OCI-LY7 (cell line): ENCODE results near the gene EXOSC1. TPM values are rescaled to one million over a fixed set of nuclear protein-coding genes. Genes with fewer than 3 reads are reported as not detected.

ENCODE experiments used
- BruUV-seq: library from RNA; stranded (reverse); fragments of 400-500 nt; replicated peaks from 2 replicates; lab custom pipeline; 2021; lab: Mats Ljungman, UMichigan
- CTCF ChIA-PET: fragments of 300-600 bp; sonication (Branson Sonifier 250); formaldehyde crosslinking; loops from one replicate; lab custom pipeline; 2022; ENCODE audit warnings: antibody characterized with exemption; ENCODE audit not compliant: unreplicated experiment; lab: Charles Lee
- POLR2A ChIA-PET: fragments of 300-600 bp; sonication (Branson Sonifier 250); formaldehyde crosslinking; loops from one replicate; lab custom pipeline; 2022; ENCODE audit warnings: antibody characterized with exemption; lab: Charles Lee
- DNase-seq: peaks from one replicate; pipeline ENCODE4 v3.0.0-alpha.2; 2015; ENCODE audit warnings: low spot score
- H2AFZ ChIP-seq: fragments of 200-600 bp; sonication (generic), shearing (Covaris generic); 2 replicates; pipeline ENCODE4 v1.6.1; 2014; ENCODE audit warnings: mild to moderate bottlenecking, antibody characterized with exemption, low read length, moderate library complexity
- H3K27ac ChIP-seq: fragments of 200-600 bp; sonication (generic); 2 replicates; pipeline ENCODE4 v1.5.1; 2014; ENCODE audit warnings: mixed run types, low read depth, mild to moderate bottlenecking, moderate library complexity, low read length, inconsistent platforms; ENCODE audit not compliant: poor library complexity, severe bottlenecking
- H3K36me3 ChIP-seq: fragments of 200-600 bp; sonication (generic); 2 replicates; pipeline ENCODE4 v1.6.1; 2014; ENCODE audit warnings: mild to moderate bottlenecking, antibody characterized with exemption, low read length, moderate library complexity, mixed read lengths; ENCODE audit not compliant: insufficient read depth
- H3K4me1 ChIP-seq: fragments of 200-600 bp; sonication (generic); 2 replicates; pipeline ENCODE4 v1.5.1; 2014; ENCODE audit warnings: mild to moderate bottlenecking, low read length; ENCODE audit not compliant: insufficient read depth, poor library complexity, severe bottlenecking
- H3K4me2 ChIP-seq: fragments of 200-600 bp; sonication (generic); 2 replicates; pipeline ENCODE4 v1.6.1; 2014; ENCODE audit warnings: mild to moderate bottlenecking, low read length
- H3K4me3 ChIP-seq: fragments of 200-600 bp; sonication (generic); 2 replicates; pipeline ENCODE4 v1.5.1; 2014; ENCODE audit warnings: mild to moderate bottlenecking, low read depth, low read length; ENCODE audit not compliant: poor library complexity, severe bottlenecking
- H3K79me2 ChIP-seq: fragments of 200-600 bp; sonication (generic); 2 replicates; pipeline ENCODE4 v1.6.1; 2016; ENCODE audit warnings: low read depth, mild to moderate bottlenecking, low read length, moderate library complexity, mixed read lengths; ENCODE audit not compliant: insufficient read depth
- H3K9me2 ChIP-seq: fragments of 200-600 bp; sonication (generic); 2 replicates; pipeline ENCODE4 v1.6.1; 2016; ENCODE audit warnings: mild to moderate bottlenecking, low read length, mixed read lengths; ENCODE audit not compliant: insufficient read depth
- H3K9me3 ChIP-seq: fragments of 200-600 bp; sonication (generic); 2 replicates; pipeline ENCODE4 v1.6.1; 2014; ENCODE audit warnings: mild to moderate bottlenecking, mixed run types, low read length, mixed read lengths
- H4K20me1 ChIP-seq: fragments of 200-600 bp; sonication (generic); 2 replicates; pipeline ENCODE4 v1.6.1; 2014; ENCODE audit warnings: mild to moderate bottlenecking, antibody characterized with exemption, low read length, moderate library complexity, mixed read lengths; ENCODE audit not compliant: insufficient read depth
- CTCF ChIP-seq: fragments of 200-600 bp; sonication (generic); conservative IDR thresholded peaks from 2 replicates; pipeline ENCODE4 v1.5.1; 2014; ENCODE audit warnings: mild to moderate bottlenecking, antibody characterized with exemption, low read length, moderate library complexity, mixed read lengths
- EZH2phosphoT487 ChIP-seq: fragments of 200-600 bp; sonication (generic); IDR thresholded peaks from 2 replicates; pipeline ENCODE4 v1.6.1; 2018; ENCODE audit warnings: low read depth, borderline replicate concordance, mild to moderate bottlenecking, mixed run types, antibody characterized with exemption, low read length, moderate library complexity, mixed read lengths
- intact Hi-C: fragments of 100-400 bp; cut with micrococcal nuclease; formaldehyde crosslinking; loops from one replicate; pipeline ENCODE4 v1.10.0; 2022; ENCODE audit not compliant: unreplicated experiment
- total RNA-seq, 2 experiments: library from RNA; depleted of rRNA in 1 of 2; stranded (reverse); fragments of >200 nt in 1 of 2; shearing (Covaris generic) in 1 of 2; gene quantifications; 2 replicates each; pipeline ENCODE4 v1.2.3, GENCODE V29; 2014 to 2022

Gene EXOSC1
- total RNA-seq, 2 experiments from 2014 or later = 56.2 to 59.6 TPM

GRCh38 chr10:97459933-97460332, 14.1 kb upstream of the EXOSC1 start:
- intact Hi-C loops = loop anchor here (5.0 kb wide), 1 partner anchor 37 kb away; the partner anchor contains the start of genes MMS19 and UBTD1
- Histone ChIP-seq H3K9me2 (no peaks in the 10 kb centered on the region), H3K4me3 (no peak overlapping the region), H4K20me1 (no peaks in the 10 kb centered on the region), H3K4me2 (no peak overlapping the region), H2AFZ (no peak overlapping the region), H3K27ac (no peak overlapping the region), H3K36me3 (peaks cover 100% of the 10 kb centered on the region), H3K9me3 (no peaks in the 10 kb centered on the region), H3K79me2 (no peaks in the 10 kb centered on the region), H3K4me1 (no peaks in the 10 kb centered on the region)
- ChIA-PET POLR2A (interaction anchor here (0.7 to 1.1 kb wide), 2 partner anchors 14 to 15 kb away, joined by 3 read pairs; no protein-coding TSS in a partner anchor), CTCF (no interaction called here)
- TF ChIP-seq CTCF (no peak), EZH2phosphoT487 (no peak)
- DNase-seq = no peak
- BruUV-seq = no TSS peak

GRCh38 chr10:97459111-97459510, 13.3 kb upstream of the EXOSC1 start:
- CTCF ChIA-PET = no interaction called here
- Histone ChIP-seq H3K4me1 (no peaks in the 10 kb centered on the region), H3K9me3 (no peaks in the 10 kb centered on the region), H3K4me2 (no peak overlapping the region), H4K20me1 (no peaks in the 10 kb centered on the region), H3K36me3 (peaks cover 100% of the 10 kb centered on the region), H3K9me2 (no peaks in the 10 kb centered on the region), H3K27ac (no peak overlapping the region), H3K4me3 (no peak overlapping the region), H3K79me2 (no peaks in the 10 kb centered on the region), H2AFZ (no peak overlapping the region)
- POLR2A ChIA-PET = interaction anchor here (0.7 to 1.1 kb wide), 2 partner anchors 15 to 16 kb away, joined by 3 read pairs; no protein-coding TSS in a partner anchor
- BruUV-seq = no TSS peak
- TF ChIP-seq EZH2phosphoT487 = no peak
- no peak for TF ChIP-seq CTCF
- intact Hi-C loops = no loop called here
- no peak for DNase-seq

- no peak overlapping the region for H3K27ac ChIP-seq
- no peak overlapping the region for H3K4me2 ChIP-seq
- no peaks in the 10 kb centered on the region for H3K4me1 ChIP-seq
- DNase-seq = no peak
- no peaks in the 10 kb centered on the region for H4K20me1 ChIP-seq
- CTCF ChIA-PET = no interaction called here
- H2AFZ ChIP-seq = no peak overlapping the region
- no peak for TF ChIP-seq EZH2phosphoT487
- no peak for TF ChIP-seq CTCF
- no peak overlapping the region for H3K4me3 ChIP-seq
- H3K9me2 ChIP-seq = no peaks in the 10 kb centered on the region
- BruUV-seq = no TSS peak
- H3K79me2 ChIP-seq = no peaks in the 10 kb centered on the region
- H3K36me3 ChIP-seq = peaks cover 100% of the 10 kb centered on the region
- H3K9me3 ChIP-seq = no peaks in the 10 kb centered on the region
- intact Hi-C loops = no loop called here
- POLR2A ChIA-PET = no interaction called here
Observed at GRCh38 chr10:97456686-97457065, 10.9 kb upstream of the EXOSC1 start.
